Measurements from ENCODE around the gene GABBR1.

GABBR1 gene

DNA sequence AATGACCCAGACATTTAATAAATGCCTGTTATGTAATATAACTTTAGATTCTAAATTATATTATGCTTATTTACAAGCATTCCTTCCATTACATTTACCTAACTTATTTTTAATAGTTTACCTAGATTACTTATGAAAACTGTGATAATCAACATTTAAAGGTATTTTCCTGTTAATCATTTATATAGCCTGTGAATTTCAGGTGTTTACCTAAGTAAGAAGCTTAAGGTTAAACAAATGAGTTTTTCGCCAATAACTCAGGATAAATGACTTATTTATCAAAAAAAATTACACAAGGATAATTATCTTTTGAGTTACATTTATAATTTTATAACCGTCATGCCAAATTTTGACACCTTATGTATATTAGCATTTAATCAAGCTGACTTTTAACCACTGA, 108.9 kb downstream of the GABBR1 start:
- no peak for DNase-seq

GRCh38 chr6:29522227-29522626, 110.8 kb downstream of the GABBR1 start:
- DNase-seq = no peak

- no peak for DNase-seq
These were observed 111.8 kb downstream of the GABBR1 start for GRCh38 chr6:29521006-29521680.

DNA sequence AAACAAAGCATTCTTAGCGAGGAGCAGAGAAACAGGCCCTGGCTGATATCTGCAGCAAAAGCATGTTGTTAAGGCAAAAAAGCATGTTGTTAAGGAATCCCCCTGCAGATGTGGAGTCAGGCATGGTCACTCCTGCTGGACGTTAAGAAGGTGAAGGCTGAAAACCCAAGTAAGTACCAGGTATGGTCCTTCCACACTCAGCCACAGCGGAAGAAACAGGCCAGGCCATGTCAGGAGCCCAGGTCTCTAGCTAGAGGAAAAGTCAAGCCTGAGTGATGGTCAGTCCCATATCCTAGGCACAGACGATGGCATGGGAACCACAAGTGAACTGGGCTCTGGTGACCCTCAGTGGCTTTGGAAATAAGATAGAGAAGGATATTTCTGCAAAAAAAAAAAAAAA, 112.8 kb downstream of the GABBR1 start:
- DNase-seq = no peak

DNA sequence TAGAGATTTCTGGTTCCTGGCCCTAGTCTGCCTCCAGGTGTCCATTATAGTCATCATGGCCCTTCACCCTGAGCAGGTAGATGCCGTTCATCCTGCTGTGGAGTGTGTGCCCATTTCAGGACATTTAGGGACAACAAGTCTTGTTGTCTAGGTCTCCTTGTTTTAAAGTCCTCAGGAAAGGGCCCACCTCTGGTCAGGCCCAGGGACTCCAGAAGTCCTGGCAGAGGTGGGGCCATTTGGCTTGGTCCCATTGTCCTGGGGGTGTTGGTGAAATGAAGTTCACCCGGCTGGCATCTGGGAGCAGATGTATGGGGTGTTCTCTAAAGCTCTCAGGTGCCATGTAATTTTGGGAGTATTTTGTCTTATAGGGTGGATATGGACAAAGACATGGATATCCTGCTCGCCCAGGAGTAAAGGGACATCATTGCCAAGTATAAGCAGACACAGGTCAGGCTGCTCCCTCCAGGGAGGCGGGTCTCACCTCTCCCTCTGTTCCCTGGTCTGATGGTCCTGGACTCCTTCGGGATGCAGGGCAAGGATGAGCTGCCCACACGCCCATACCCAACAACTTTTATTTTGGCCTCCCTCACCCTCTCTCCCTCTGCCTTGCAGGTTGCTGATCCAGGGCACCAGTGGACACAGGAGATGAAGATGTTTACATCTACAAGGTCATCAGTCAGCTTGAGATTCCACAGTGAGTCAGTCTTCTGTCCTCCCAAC, 113.5 kb downstream of the GABBR1 start:
- no peak for DNase-seq

DNA sequence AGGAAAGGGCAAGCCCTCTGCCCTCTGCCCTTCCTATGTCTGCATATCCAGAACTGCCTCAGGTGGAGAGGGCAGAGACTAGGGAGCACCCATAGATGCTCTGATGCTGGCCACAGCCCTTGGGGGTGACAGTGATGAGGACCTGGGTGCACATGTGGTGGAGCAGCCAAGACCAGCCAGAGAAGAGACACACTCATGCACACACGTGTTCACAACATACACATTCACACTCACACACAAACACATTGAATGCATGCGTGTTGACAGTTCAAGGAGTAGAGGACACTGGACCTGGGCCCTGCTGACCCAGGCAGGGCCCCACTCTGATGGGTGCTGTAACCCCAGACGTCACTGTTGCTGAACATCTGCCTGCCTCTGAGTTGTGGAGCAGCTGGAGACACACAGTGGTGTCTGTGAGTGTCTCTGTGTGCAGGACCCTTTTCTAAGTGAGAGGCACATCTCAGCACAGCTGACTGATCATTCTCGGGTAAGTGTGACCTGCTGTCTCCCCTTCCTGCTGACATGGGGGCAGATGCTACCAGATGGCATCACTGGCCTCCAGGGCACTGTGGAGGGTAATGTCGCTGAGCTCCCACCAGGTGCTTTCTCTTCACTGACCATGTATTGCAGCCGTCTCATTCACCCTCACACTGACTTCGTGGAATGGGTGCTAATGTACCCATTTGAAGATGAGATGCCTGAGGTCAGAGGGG, 115.1 kb downstream of the GABBR1 start:
- DNase-seq = no peak

DNA sequence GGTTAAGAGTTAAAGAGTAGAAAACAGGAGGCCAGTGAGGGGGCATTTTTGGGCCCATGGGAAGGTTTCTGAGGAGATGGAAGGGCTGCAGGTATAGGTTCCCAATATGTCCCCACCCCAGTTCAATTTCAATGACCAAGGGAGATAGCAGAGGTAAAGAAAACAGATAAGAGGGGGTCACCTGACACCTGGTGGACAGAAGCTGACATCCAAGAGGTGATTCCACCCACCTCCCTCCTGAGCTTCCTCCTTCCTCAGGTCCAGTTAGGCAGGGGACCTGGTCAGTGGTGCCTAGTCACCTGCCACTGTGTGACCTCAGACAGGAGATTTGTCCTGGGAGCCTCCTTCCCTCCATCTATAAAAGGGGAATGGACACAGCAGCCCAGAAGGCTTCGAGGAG, 115.7 kb downstream of the GABBR1 start:
- no peak for DNase-seq

- peak; percentile 48 for DNase-seq
These were observed 116.9 kb downstream of the GABBR1 start for GRCh38 chr6:29516108-29516507.

- DNase-seq = no peak
These were observed 122.2 kb downstream of the GABBR1 start for GRCh38 chr6:29510746-29511300.

DNA sequence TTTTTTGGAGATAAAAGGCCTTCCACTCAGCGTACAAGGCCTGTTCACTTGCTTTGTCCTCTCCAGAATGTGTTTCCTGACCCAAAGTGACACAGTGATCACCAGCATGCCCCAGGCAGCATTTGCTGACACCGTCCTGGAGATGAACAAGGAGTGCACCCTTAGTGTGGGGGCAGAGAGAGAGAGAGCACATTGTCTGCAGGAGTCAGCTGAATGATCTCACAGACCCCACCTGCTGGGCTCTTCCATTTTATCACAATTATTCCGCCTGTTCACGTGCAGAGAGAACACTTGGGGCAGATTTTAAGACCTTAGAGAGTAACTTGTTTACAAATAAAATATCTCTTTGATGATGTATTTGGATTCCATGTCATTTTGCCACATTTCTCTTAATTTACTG, 122.8 kb downstream of the GABBR1 start:
- DNase-seq = no peak
